Transverse colon (tissue), 4 donors: Measurements from ENCODE around the gene NCS1. TPM values are rescaled to one million over a fixed set of nuclear protein-coding genes. Genes with fewer than 3 reads are reported as not detected.

Experiments used
- DNase-seq: peaks from one replicate; pipeline ENCODE4 v3.0.0-alpha.2; 2019
- H3K27ac ChIP-seq, 4 donors: fragments of 200-600 bp; sonication (generic); 2 replicates each; pipeline ENCODE4 v1.5.1; 2016 to 2018; ENCODE audit warnings: inconsistent platforms in 4 of 4
- H3K27me3 ChIP-seq: fragments of 200-600 bp; sonication (generic); 2 replicates; pipeline ENCODE4 v1.5.1; 2017; ENCODE audit warnings: inconsistent platforms
- H3K36me3 ChIP-seq, 4 donors: fragments of 200-600 bp; sonication (generic); 2 replicates each; pipeline ENCODE4 v1.5.1; 2017 to 2019; ENCODE audit warnings: inconsistent platforms in 4 of 4
- H3K4me1 ChIP-seq, 4 donors: fragments of 200-600 bp; sonication (generic); 2 replicates each; pipeline ENCODE4 v1.5.1; 2017 to 2020; ENCODE audit warnings: inconsistent platforms in 4 of 4
- H3K4me3 ChIP-seq, 4 donors: fragments of 200-600 bp; sonication (generic); 1 replicate in 1 of 4; 2 replicates in 3 of 4; pipeline versions ENCODE4 v1.5.1 to v1.6.1; 2017 to 2019; ENCODE audit warnings: inconsistent platforms in 4 of 4
- H3K9me3 ChIP-seq, 2 donors: fragments of 200-600 bp; sonication (generic); 2 replicates each; pipeline ENCODE4 v1.5.1; 2017 to 2019; ENCODE audit warnings: inconsistent platforms in 2 of 2
- EP300 ChIP-seq: sonication (generic); formaldehyde crosslinking; IDR thresholded peaks from one replicate; pipeline ENCODE4 v1.6.1; 2017; ENCODE audit warnings: antibody characterized with exemption, low read depth
- POLR2A ChIP-seq: fragments of 450-650 bp; IDR thresholded peaks from one replicate; pipeline ENCODE4 v1.6.1; 2016; ENCODE audit warnings: antibody characterized with exemption, mild to moderate bottlenecking, moderate library complexity
- POLR2AphosphoS5 ChIP-seq, 3 donors: sonication (generic); formaldehyde crosslinking; IDR thresholded peaks; one replicate each; pipeline ENCODE4 v1.6.1; 2016; ENCODE audit warnings: antibody characterized with exemption in 3 of 3
- WGBS, 2 donors: methylation state at CpG; one replicate each; pipeline ENCODE4 v1.1.5; 2018; ENCODE audit warnings: low coverage in 1 of 2; 5-methylcytosine and 5-hydroxymethylcytosine counted together
- in situ Hi-C, 4 donors: fragments of 200-750 bp; cut with MboI; loops; one replicate each; pipeline versions ENCODE4 v1.15.0 to v1.15.1; 2017; ENCODE audit warnings: low sequenced_read_pairs in 3 of 4, low pct_ligation_motif_present in 1 of 4, low pct_unique_long_range_greater_than_20kb in 1 of 4
- intact Hi-C: fragments of 100-400 bp; cut with DNase I; formaldehyde crosslinking; loops from one replicate; pipeline ENCODE4 v1.15.1; 2023; ENCODE audit warnings: low total_unique reads
- total RNA-seq, 4 donors: library from RNA; depleted of rRNA; stranded (reverse); fragments of >200 nt; gene quantifications; one replicate each; pipeline ENCODE4 v1.1.0, GENCODE V29; 2016
- TF ChIP-seq, protein P1 (sequence below), 5 experiments: fragments of 200-600 bp in 3 of 5; fragments of 450-650 bp in 2 of 5; sonication (generic) in 3 of 5; IDR thresholded peaks; 1 replicate in 2 of 5; 2 replicates in 3 of 5; pipeline ENCODE4 v1.5.1; 2016 to 2017; ENCODE audit warnings: antibody characterized with exemption in 5 of 5, inconsistent platforms in 3 of 5, mild to moderate bottlenecking in 2 of 5, moderate library complexity in 1 of 5

NCS1 gene
- total RNA-seq, 4 donors from 2014 or later = 11.9 to 66.5 (median 25.9) TPM

DNA sequence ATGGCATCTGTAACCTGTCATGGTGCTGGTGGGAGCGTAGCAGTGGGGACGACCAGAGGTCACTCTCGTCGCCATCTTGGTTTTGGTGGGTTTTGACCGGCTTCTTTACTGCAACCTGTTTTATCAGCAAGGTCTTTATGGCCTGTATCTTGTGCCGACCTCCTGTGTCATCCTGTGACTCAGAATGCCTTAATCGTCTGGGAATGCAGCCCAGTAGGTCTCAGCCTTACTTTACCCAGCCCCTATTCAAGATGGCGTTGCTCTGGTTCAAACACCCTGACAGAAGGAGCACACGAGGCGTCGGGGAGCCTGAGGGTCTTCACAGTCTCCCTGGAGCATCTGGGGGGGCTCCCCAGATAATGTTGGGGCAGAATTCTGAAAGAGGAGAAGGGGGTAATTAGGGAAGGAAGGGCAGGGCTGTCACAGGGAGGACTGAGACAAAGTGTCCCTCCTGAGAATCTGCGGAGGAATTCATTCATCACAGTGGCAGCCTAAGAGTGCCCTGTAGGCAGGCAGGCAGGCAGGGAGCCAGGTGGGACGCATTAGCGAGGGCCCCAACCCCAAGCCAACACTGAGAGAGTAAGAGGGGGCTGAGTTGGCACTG, 21.3 kb upstream of the NCS1 start:
- Histone ChIP-seq H3K4me1 (no peaks in the 10 kb centered on the region), H3K9me3 (no peaks in the 10 kb centered on the region), H3K4me3 (no peak overlapping the region), H3K36me3 (no peaks in the 10 kb centered on the region), H3K27me3 (peaks cover 10% of the 10 kb centered on the region), H3K27ac (no peak overlapping the region)
- in situ Hi-C loops = no loop called here
- no peak for TF ChIP-seq EP300
- TF ChIP-seq, protein P1, sequence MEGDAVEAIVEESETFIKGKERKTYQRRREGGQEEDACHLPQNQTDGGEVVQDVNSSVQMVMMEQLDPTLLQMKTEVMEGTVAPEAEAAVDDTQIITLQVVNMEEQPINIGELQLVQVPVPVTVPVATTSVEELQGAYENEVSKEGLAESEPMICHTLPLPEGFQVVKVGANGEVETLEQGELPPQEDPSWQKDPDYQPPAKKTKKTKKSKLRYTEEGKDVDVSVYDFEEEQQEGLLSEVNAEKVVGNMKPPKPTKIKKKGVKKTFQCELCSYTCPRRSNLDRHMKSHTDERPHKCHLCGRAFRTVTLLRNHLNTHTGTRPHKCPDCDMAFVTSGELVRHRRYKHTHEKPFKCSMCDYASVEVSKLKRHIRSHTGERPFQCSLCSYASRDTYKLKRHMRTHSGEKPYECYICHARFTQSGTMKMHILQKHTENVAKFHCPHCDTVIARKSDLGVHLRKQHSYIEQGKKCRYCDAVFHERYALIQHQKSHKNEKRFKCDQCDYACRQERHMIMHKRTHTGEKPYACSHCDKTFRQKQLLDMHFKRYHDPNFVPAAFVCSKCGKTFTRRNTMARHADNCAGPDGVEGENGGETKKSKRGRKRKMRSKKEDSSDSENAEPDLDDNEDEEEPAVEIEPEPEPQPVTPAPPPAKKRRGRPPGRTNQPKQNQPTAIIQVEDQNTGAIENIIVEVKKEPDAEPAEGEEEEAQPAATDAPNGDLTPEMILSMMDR (IDR thresholded peaks at IDR 0.05) = no peak
- TF ChIP-seq POLR2A = no peak
- no peak for TF ChIP-seq POLR2AphosphoS5 (IDR thresholded peaks at IDR 0.05)
- no peak for DNase-seq
- 77 to 83% methylated on average over 9 to 14 of the region's 14 CpGs for WGBS, 2 donors
- intact Hi-C loops = no loop called here

DNA sequence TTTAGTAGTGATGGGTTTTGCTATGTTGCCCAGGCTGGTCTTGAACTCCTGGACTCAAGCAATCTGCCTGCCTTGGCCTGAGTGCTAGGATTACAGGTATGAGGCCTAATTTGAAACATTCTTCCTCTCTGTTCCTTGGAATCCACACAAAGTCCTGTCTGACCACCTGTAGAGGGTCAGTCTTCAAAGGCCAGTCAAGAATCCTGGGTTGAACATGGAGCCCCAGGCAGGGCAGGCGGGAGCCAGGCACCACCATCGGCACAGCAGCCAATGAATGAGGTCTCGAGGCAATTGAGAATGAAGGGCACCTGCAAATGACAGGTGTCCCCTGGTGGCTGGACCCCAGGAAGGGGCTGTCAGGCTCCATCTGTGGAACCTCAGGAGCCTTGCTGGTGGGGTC, 17.4 kb upstream of the NCS1 start:
- no peak for TF ChIP-seq POLR2AphosphoS5 (IDR thresholded peaks at IDR 0.05)
- TF ChIP-seq, protein P1 (IDR thresholded peaks at IDR 0.05) = no peak
- no peak for TF ChIP-seq POLR2A
- TF ChIP-seq EP300 = no peak
- Histone ChIP-seq H3K36me3 (no peaks in the 10 kb centered on the region), H3K4me3 (no peak overlapping the region), H3K9me3 (no peaks in the 10 kb centered on the region), H3K4me1 (no peaks in the 10 kb centered on the region), H3K27me3 (no peaks in the 10 kb centered on the region), H3K27ac (no peak overlapping the region)
- no peak for DNase-seq
- intact Hi-C loops (no loop called here), in situ Hi-C loops (no loop called here)
- 93% methylated on average over 3 of the region's 3 CpGs; no CpG with 5 or more reads in 1 of the 2 donors for WGBS, 2 donors

DNA sequence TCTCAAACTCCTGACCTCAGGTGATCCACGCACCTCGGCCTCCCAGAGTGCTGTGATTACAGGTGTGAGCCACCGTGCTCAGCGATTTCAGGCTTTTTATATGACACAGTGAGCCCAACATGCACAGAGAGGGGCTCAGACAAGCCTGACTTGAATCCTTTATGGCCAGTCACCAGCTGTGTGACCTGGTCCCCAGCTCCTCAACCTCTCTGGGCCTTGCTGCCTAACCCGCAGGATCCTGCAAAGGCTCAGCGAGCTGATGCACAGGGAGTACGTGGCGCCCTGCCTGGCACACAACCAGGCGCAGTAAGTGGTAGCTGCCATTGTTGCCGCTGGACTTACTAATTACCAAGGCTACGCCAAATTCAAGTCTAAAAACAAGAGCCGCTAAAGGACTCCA, 16.6 kb upstream of the NCS1 start:
- WGBS, 2 donors = 94% methylated on average over 12 of the region's 12 CpGs; no CpG with 5 or more reads in 1 of the 2 donors
- Histone ChIP-seq H3K36me3 (no peaks in the 10 kb centered on the region), H3K4me1 (no peaks in the 10 kb centered on the region), H3K27ac (no peak overlapping the region), H3K4me3 (no peak overlapping the region), H3K27me3 (no peaks in the 10 kb centered on the region), H3K9me3 (no peaks in the 10 kb centered on the region)
- intact Hi-C loops (no loop called here), in situ Hi-C loops (no loop called here)
- no peak for DNase-seq
- TF ChIP-seq EP300 (no peak), POLR2A (no peak), POLR2AphosphoS5 (IDR thresholded peaks at IDR 0.05) (no peak)
- TF ChIP-seq, protein P1 (IDR thresholded peaks at IDR 0.05) = no peak

DNA sequence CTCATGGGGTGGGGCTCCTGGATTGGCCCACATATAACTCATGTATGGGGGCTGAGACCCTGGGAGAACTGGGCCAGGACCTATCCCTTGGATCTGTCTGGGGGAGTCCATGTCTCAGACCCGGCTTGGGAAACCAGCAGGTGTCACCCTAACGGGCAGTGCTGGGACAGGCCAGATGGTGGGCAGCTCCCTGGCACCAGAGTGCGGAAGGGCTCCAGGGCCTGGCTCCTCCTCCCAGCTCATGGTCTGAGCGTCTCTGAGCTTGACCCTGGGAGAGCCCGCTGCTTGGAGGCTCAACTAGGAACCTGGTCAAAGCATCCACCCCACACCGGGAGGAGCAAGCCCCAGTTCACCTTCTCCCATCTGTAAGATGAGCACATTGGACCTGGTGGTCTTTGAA, 15.5 kb upstream of the NCS1 start:
- no peak for DNase-seq
- in situ Hi-C loops (no loop called here), intact Hi-C loops (no loop called here)
- WGBS, 2 donors = 45% methylated on average over 3 of the region's 6 CpGs; no CpG with 5 or more reads in 1 of the 2 donors
- no peaks in the 10 kb centered on the region for H3K9me3 ChIP-seq
- no peaks in the 10 kb centered on the region for H3K36me3 ChIP-seq
- H3K27ac ChIP-seq = no peak overlapping the region
- no peaks in the 10 kb centered on the region for H3K27me3 ChIP-seq
- no peaks in the 10 kb centered on the region for H3K4me1 ChIP-seq
- no peak for TF ChIP-seq POLR2A
- TF ChIP-seq, protein P1 (IDR thresholded peaks at IDR 0.05) = peak in 3 of 5 experiments; percentile 10 to 14 (median 12)
- H3K4me3 ChIP-seq = no peak overlapping the region
